Adrenal gland (tissue), 12 donors: ENCODE measurements around the gene CBLC. TPM values are rescaled to one million over a fixed set of nuclear protein-coding genes. Genes with fewer than 3 reads are reported as not detected.

ENCODE experiments used
- DNase-seq, 7 donors: peaks; one replicate each; pipeline ENCODE4 v3.0.0-alpha.2; 2019 to 2020
- H3K27ac ChIP-seq, 5 donors: fragments of 200-600 bp; sonication (generic) in 4 of 5; 1 replicate in 3 of 5; 2 replicates in 2 of 5; pipeline versions ENCODE4 v1.5.1 to v1.8.0; 2016 to 2020; ENCODE audit warnings: mild to moderate bottlenecking in 1 of 5
- H3K27me3 ChIP-seq: fragments of 200-600 bp; 2 replicates; pipeline ENCODE4 v1.8.0; 2021
- H3K36me3 ChIP-seq, 2 donors: fragments of 200-600 bp; replicated peaks in 1 of 2; 1 replicate in 1 of 2; 2 replicates in 1 of 2; pipeline versions ENCODE4 v1.5.1 to v1.8.0; 2018 to 2022
- H3K4me1 ChIP-seq, 2 donors: fragments of 200-600 bp; replicated peaks in 1 of 2; 1 replicate in 1 of 2; 2 replicates in 1 of 2; pipeline versions ENCODE4 v1.5.1 to v1.8.0; 2018 to 2021
- H3K4me3 ChIP-seq, 4 donors: fragments of 200-600 bp; sonication (generic) in 3 of 4; one replicate each; pipeline ENCODE4 v1.5.1; 2016 to 2018
- H3K9me3 ChIP-seq, 3 donors: fragments of 200-600 bp; sonication (generic) in 1 of 3; replicated peaks in 1 of 3; 1 replicate in 2 of 3; 2 replicates in 1 of 3; pipeline versions ENCODE4 v1.5.1 to v1.8.0; 2016 to 2021
- CTCF ChIP-seq, 6 experiments: fragments of 450-650 bp in 4 of 6; fragments of 200-600 bp in 2 of 6; sonication (generic) in 1 of 6; IDR thresholded peaks; 1 replicate in 5 of 6; 2 replicates in 1 of 6; pipeline versions ENCODE4 v1.5.1 to v1.8.0; 2016 to 2021; ENCODE audit warnings: antibody characterized with exemption in 6 of 6, mild to moderate bottlenecking in 2 of 6, moderate library complexity in 1 of 6
- POLR2A ChIP-seq, 2 donors: fragments of 450-650 bp; IDR thresholded peaks; one replicate each; pipeline ENCODE4 v1.6.1; 2017; ENCODE audit warnings: antibody characterized with exemption in 2 of 2, mild to moderate bottlenecking in 2 of 2, moderate library complexity in 1 of 2
- WGBS, 4 donors: extraction: QIAGEN DNeasy Blood & Tissue Kit in 2 of 4; methylation state at CpG; one replicate each; pipeline versions ENCODE4 v1.1.5 to v1.1.7; 2013 to 2017; 5-methylcytosine and 5-hydroxymethylcytosine counted together
- intact Hi-C, 2 donors: fragments of 100-400 bp; cut with DNase I; formaldehyde crosslinking; loops; one replicate each; pipeline versions ENCODE4 v1.14.1 to v1.15.0; 2022 to 2023
- polyA plus RNA-seq, 3 donors: library from polyadenylated mRNA; stranded (reverse); fragments of 200-250 nt in 2 of 3; fragments of 350-450 nt in 1 of 3; fragmentation: Illumina TruSeq in 1 of 3; extraction: RNeasy Lipid Tissue Mini Kit (QIAGEN cat#74804) in 1 of 3; gene quantifications; one replicate each; pipeline ENCODE4 v1.2.3, GENCODE V29; 2013 to 2014
- total RNA-seq, 9 donors: library from RNA; depleted of rRNA in 4 of 9; stranded (reverse); fragments of >200 nt in 4 of 9; fragments of 120-200 nt in 1 of 9; fragmentation: NEBNext Ultra II Directional in 1 of 9; extraction: Animal tissue kit (Norgen Biotek cat#: 25700) in 1 of 9; gene quantifications; one replicate each; pipeline versions ENCODE4 v1.1.0 to v1.2.4, GENCODE V29; 2013 to 2023
- donor health status: healthy with polysubstance abuse.
- donor health status: Bipolar disorder and iron deficiency.
- donor health status: DM: yes; HTN: yes; CAD: no.
- donor health status: DM: no; HTN: no; CAD: no.
- donor health status: DM: no; HTN: no; CAD: no.
- donor health status: DM: yes; HTN: yes; CAD: no.

CBLC gene
- total and polyA plus RNA-seq, 12 donors, result 0.13 to 0.14 TPM; not detected in 10

- TF ChIP-seq POLR2A (IDR thresholded peaks at IDR 0.05) (peak in 1 of 2 donors; percentile 18), CTCF (IDR thresholded peaks at IDR 0.05) (no peak)
- DNase-seq, result peak; percentile 78 to 95 (median 91)
- 19 to 32% (median 23%) methylated on average over 14 to 33 of the region's 33 CpGs for WGBS, 4 donors
- intact Hi-C loops, result no loop called here
- Histone ChIP-seq H3K36me3 (peaks cover 0 to 62% of the 10 kb centered on the region in 2 donors), H3K4me3 (peak overlapping the region in 3 of 4 donors; percentile 5 to 48 (median 13)), H3K9me3 (no peaks in the 10 kb centered on the region), H3K4me1 (peaks cover 56 to 78% of the 10 kb centered on the region in 2 donors), H3K27me3 (no peaks in the 10 kb centered on the region), H3K27ac (peak overlapping the region; percentile 79 to 96 (median 88))
Observed at GRCh38 chr19:44753932-44754749, 23.5 kb upstream of the CBLC start.

GRCh38 chr19:44754750-44755080 lies 23.0 kb upstream of the CBLC start:
- Histone ChIP-seq H3K4me3 (peak overlapping the region in 1 of 4 donors; percentile 48), H3K4me1 (peaks cover 53 to 78% of the 10 kb centered on the region in 2 donors), H3K36me3 (peaks cover 0 to 68% of the 10 kb centered on the region in 2 donors), H3K9me3 (no peaks in the 10 kb centered on the region), H3K27ac (peak overlapping the region; percentile 79 to 96 (median 88)), H3K27me3 (no peaks in the 10 kb centered on the region)
- 56 to 65% (median 60%) methylated on average over 10 to 11 of the region's 11 CpGs for WGBS, 4 donors
- no peak for DNase-seq
- intact Hi-C loops, result no loop called here
- TF ChIP-seq CTCF (IDR thresholded peaks at IDR 0.05), result no peak
- TF ChIP-seq POLR2A (IDR thresholded peaks at IDR 0.05), result no peak

- H3K9me3 ChIP-seq, result no peaks in the 10 kb centered on the region
Observed at GRCh38 chr19:44755219-44755618, 22.5 kb upstream of the CBLC start.

More at GRCh38 chr19:44755219-44755618, 22.5 kb upstream of the CBLC start:
- Histone ChIP-seq H3K4me1 (peaks cover 51 to 72% of the 10 kb centered on the region in 2 donors), H3K27ac (peak overlapping the region; percentile 79 to 96 (median 88)), H3K36me3 (peaks cover 0 to 73% of the 10 kb centered on the region in 2 donors), H3K27me3 (no peaks in the 10 kb centered on the region), H3K4me3 (no peak overlapping the region)
- TF ChIP-seq POLR2A (IDR thresholded peaks at IDR 0.05) (no peak), CTCF (IDR thresholded peaks at IDR 0.05) (no peak)
- intact Hi-C loops, result no loop called here
- 44 to 80% (median 55%) methylated on average over 1 to 4 of the region's 4 CpGs for WGBS, 4 donors
- peak in 3 of 7 donors; percentile 55 to 64 (median 62) for DNase-seq
